ENCODE measurements around the gene SLC16A12. TPM values are rescaled to one million over a fixed set of nuclear protein-coding genes. Genes with fewer than 3 reads are reported as not detected.

SLC16A12 gene
- total RNA-seq, 4 donors from 2014 or later = 0.72 to 5.8 (median 3.0) TPM

- DNase-seq (ENCODE audit: low spot score) (no peak), ATAC-seq (ENCODE audit: low FRiP score) (no peak)
- TF ChIP-seq, protein P1, sequence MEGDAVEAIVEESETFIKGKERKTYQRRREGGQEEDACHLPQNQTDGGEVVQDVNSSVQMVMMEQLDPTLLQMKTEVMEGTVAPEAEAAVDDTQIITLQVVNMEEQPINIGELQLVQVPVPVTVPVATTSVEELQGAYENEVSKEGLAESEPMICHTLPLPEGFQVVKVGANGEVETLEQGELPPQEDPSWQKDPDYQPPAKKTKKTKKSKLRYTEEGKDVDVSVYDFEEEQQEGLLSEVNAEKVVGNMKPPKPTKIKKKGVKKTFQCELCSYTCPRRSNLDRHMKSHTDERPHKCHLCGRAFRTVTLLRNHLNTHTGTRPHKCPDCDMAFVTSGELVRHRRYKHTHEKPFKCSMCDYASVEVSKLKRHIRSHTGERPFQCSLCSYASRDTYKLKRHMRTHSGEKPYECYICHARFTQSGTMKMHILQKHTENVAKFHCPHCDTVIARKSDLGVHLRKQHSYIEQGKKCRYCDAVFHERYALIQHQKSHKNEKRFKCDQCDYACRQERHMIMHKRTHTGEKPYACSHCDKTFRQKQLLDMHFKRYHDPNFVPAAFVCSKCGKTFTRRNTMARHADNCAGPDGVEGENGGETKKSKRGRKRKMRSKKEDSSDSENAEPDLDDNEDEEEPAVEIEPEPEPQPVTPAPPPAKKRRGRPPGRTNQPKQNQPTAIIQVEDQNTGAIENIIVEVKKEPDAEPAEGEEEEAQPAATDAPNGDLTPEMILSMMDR (IDR thresholded peaks at IDR 0.05) = no peak
These were observed 68.8 kb downstream of the SLC16A12 start for GRCh38 chr10:89466599-89467035.

- ATAC-seq (ENCODE audit: low FRiP score) = no peak
- DNase-seq (ENCODE audit: low spot score) = no peak
- TF ChIP-seq, protein P1 (IDR thresholded peaks at IDR 0.05) = no peak
These were observed 70.2 kb downstream of the SLC16A12 start for GRCh38 chr10:89465196-89465595.

DNA sequence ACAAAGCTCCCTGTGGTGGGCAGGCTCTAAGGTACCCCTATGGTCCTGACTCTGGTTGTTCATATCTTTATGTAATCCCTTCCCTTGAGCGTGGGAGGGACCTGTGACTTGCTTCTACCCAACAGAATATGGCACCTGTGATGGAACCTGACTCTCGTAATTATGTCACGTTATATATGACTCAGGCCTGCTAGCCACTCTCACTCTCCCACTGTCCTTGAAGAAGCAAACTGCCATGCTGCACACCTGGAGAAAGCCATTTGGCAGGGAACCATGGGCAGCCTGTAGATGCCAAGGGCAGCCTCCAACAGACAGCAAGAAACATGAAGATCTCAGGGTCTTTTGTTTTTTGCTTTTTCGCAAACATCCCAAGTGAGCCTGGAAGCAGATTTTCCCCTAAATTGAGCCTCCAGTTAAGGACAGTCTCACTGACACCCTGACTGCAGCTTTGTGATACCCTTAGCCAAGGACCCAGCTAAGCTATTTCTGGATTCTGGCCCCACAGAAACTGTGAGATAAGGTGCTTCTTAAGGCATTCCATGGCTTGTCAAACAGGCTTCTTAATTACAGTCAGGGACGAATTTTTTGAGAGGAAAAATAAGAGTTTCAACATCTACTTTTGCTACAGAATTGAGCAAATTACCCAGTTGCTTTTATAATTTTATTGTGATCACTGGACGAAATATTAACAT is 71.4 kb downstream of the SLC16A12 start:
- no peak for ATAC-seq (ENCODE audit: low FRiP score)
- no peak for DNase-seq (ENCODE audit: low spot score)
- TF ChIP-seq, protein P1 (IDR thresholded peaks at IDR 0.05) = no peak

- TF ChIP-seq, protein P1 (IDR thresholded peaks at IDR 0.05) = no peak
- ATAC-seq (ENCODE audit: low FRiP score) = no peak
- no peak for DNase-seq (ENCODE audit: low spot score)
These were observed 76.6 kb downstream of the SLC16A12 start for GRCh38 chr10:89458784-89459183.

DNA sequence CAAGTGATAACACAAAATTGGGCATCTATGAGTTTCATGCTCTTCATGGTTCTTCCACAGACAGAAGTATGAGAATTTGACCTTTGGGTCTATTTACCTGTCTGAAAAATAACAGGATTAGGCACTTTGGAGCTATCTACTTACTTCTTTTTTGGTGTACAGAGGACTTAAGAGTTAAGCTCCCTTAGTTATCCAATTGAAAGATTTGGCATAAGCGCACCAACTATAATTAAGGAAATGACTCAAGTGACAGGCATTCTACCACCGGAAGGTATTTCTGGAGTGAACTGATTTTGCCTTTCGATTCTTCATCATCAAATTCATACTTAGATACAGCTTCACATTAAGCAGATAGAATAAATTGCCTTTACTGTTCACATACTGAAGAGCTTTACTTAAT is 77.1 kb downstream of the SLC16A12 start:
- ATAC-seq (ENCODE audit: low FRiP score) = no peak
- no peak for DNase-seq (ENCODE audit: low spot score)
- TF ChIP-seq, protein P1 (IDR thresholded peaks at IDR 0.05) = no peak

DNA sequence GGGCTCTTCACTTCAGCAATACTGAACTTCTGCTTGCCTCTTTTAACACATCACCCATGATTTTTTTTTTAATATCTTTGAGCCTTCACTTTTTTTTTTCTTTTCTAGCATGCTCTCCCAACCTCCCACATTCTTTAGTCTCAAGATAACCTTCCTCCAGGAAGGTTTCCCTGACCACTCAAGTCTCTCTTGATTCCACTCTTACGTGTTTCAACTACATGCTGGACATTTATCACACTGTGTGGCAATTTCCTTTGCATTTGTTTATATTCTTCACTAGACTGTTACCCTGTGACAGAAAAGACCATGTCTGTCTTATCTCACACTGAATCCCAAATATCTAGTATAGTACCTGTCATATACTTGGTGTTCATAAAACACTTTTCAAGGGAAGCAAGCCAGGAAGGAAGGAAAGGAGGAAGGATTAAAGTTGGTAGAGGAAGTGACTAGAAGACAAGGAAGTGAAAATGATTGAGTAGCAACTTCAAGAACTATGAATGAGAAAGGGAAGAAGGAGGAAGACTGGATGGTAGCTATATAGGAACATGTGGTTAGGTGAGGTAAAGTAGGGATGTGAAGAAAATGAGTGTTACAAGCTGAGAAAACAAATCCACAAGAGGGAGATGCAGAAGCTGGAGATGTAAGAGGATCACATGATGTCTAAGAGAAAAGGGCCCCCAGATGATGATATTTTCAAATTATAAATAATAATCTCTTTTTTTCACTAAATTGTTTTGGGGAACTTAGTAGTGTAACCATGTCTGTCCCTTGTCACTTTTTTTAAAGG is 80.6 kb downstream of the SLC16A12 start:
- TF ChIP-seq, protein P1 (IDR thresholded peaks at IDR 0.05) = no peak
- ATAC-seq (ENCODE audit: low FRiP score) = no peak
- DNase-seq (ENCODE audit: low spot score) = no peak
